ENCODE results near the gene COX20.

The COX20 gene

GRCh38 chr1:244836135-244836521 lies 670 bp downstream of the COX20 start:
- DNase-seq (ENCODE audit: low read depth): peak; percentile 33
- H3K4me3 ChIP-seq (ENCODE audit: low read length): peak overlapping the region; percentile 81
- TF ChIP-seq CTCF (conservative IDR thresholded peaks at IDR 0.05; ENCODE audit: low read length): no peak

GRCh38 chr1:244836584-244836983 lies 1.1 kb downstream of the COX20 start:
- peak overlapping the region; percentile 81 for H3K4me3 ChIP-seq (ENCODE audit: low read length)
- no peak for TF ChIP-seq CTCF (conservative IDR thresholded peaks at IDR 0.05; ENCODE audit: low read length)
- DNase-seq (ENCODE audit: low read depth): peak; percentile 23

GRCh38 chr1:244837597-244838258 lies 2.3 kb downstream of the COX20 start:
- H3K4me3 ChIP-seq (ENCODE audit: low read length): peak overlapping the region; percentile 21
- TF ChIP-seq CTCF (conservative IDR thresholded peaks at IDR 0.05; ENCODE audit: low read length): no peak
- no peak for DNase-seq (ENCODE audit: low read depth)

GRCh38 chr1:244839656-244840055 lies 4.2 kb downstream of the COX20 start:
- peak; percentile 39 for DNase-seq (ENCODE audit: low read depth)
- TF ChIP-seq CTCF (conservative IDR thresholded peaks at IDR 0.05; ENCODE audit: low read length): no peak
- H3K4me3 ChIP-seq (ENCODE audit: low read length): no peak overlapping the region

- DNase-seq (ENCODE audit: low read depth): no peak
- no peak overlapping the region for H3K4me3 ChIP-seq (ENCODE audit: low read length)
- TF ChIP-seq CTCF (conservative IDR thresholded peaks at IDR 0.05; ENCODE audit: low read length): no peak
Measured at GRCh38 chr1:244840219-244840794, 4.8 kb downstream of the COX20 start.

GRCh38 chr1:244841273-244841927 lies 5.9 kb downstream of the COX20 start:
- TF ChIP-seq CTCF (conservative IDR thresholded peaks at IDR 0.05; ENCODE audit: low read length): no peak
- no peak overlapping the region for H3K4me3 ChIP-seq (ENCODE audit: low read length)
- no peak for DNase-seq (ENCODE audit: low read depth)
